Hematopoietic multipotent progenitor cell treated with erythropoietin and hydrocortisone succinate and interleukin-3 and kit ligand, for 17 days (in vitro differentiated cells): ENCODE data around the gene NFYA.

ENCODE experiments used
- DNase-seq: peaks from one replicate; pipeline ENCODE4 v3.0.0-alpha.2; 2015; ENCODE audit warnings: low spot score

The NFYA gene

GRCh38 chr6:41072836-41073202 is at the start of gene NFYA:
Gene NFYA, plus strand, starts transcription at chr6:41072974. Its CDS starts 6,116 bp downstream, at chr6:41079090.
- DNase-seq, result peak; percentile 100

GRCh38 chr6:41023114-41023513 is 49.7 kb upstream of the NFYA start:
- no peak for DNase-seq

GRCh38 chr6:41025966-41026530 is 46.7 kb upstream of the NFYA start:
- no peak for DNase-seq

- no peak for DNase-seq
Observed at GRCh38 chr6:41027241-41027640, 45.5 kb upstream of the NFYA start.

GRCh38 chr6:41027799-41028560 is 44.8 kb upstream of the NFYA start:
- peak; percentile 90 for DNase-seq

GRCh38 chr6:41028561-41029412 is 44.0 kb upstream of the NFYA start:
- DNase-seq, result no peak

GRCh38 chr6:41032830-41033229 is 39.9 kb upstream of the NFYA start:
- no peak for DNase-seq

GRCh38 chr6:41033776-41034175 is 39.0 kb upstream of the NFYA start:
- no peak for DNase-seq

- no peak for DNase-seq
Observed at GRCh38 chr6:41036186-41036585, 36.6 kb upstream of the NFYA start.

GRCh38 chr6:41036601-41037000 is 36.2 kb upstream of the NFYA start:
- DNase-seq, result no peak

- no peak for DNase-seq
Observed at GRCh38 chr6:41037107-41037900, 35.5 kb upstream of the NFYA start.

GRCh38 chr6:41038205-41038604 is 34.6 kb upstream of the NFYA start:
- DNase-seq, result no peak

GRCh38 chr6:41039060-41039998 is 33.4 kb upstream of the NFYA start, which contains the start of gene UNC5CL:
Gene UNC5CL, minus strand, starts transcription at chr6:41039221. Its CDS starts 4,147 bp downstream, at chr6:41035074.
- DNase-seq, result peak; percentile 89

GRCh38 chr6:41040101-41040939 is 32.5 kb upstream of the NFYA start:
- peak; percentile 86 for DNase-seq

- peak; percentile 86 for DNase-seq
Observed at GRCh38 chr6:41040940-41041536, 31.7 kb upstream of the NFYA start.

GRCh38 chr6:41042226-41043055 is 30.3 kb upstream of the NFYA start, which contains the start of gene TSPO2:
Gene TSPO2, plus strand, starts transcription at chr6:41042467. Its CDS starts 519 bp downstream, at chr6:41042986.
- peak; percentile 91 for DNase-seq

- peak; percentile 57 for DNase-seq
Observed at GRCh38 chr6:41043151-41043550, 29.6 kb upstream of the NFYA start.

- DNase-seq, result no peak
Observed at GRCh38 chr6:41045664-41046063, 27.1 kb upstream of the NFYA start.
